CD14-positive monocyte (primary cell): ENCODE data around the gene TOX4. TPM values are rescaled to one million over a fixed set of nuclear protein-coding genes. Genes with fewer than 3 reads are reported as not detected.

Experiments
- DNase-seq, 3 donors: peaks; one replicate each; pipeline ENCODE4 v3.0.0-alpha.2; 2011 to 2022
- H2AFZ ChIP-seq: 2 replicates; pipeline ENCODE4 v1.6.0; 2012; ENCODE audit warnings: mild to moderate bottlenecking, low read depth, low read length, inconsistent platforms; ENCODE audit not compliant: insufficient read depth, poor library complexity, severe bottlenecking
- H3K27ac ChIP-seq, 2 donors: 1 replicate in 1 of 2; 2 replicates in 1 of 2; pipeline ENCODE4 v1.5.1; 2012 to 2013; ENCODE audit warnings: low read length in 2 of 2, control low read depth in 1 of 2, inconsistent platforms in 1 of 2, low read depth in 1 of 2, mild to moderate bottlenecking in 1 of 2
- H3K27me3 ChIP-seq, 2 donors: one replicate each; pipeline versions ENCODE4 v1.6.0 to v1.6.1; 2011 to 2013; ENCODE audit warnings: low read length in 2 of 2; ENCODE audit not compliant: control insufficient read depth in 2 of 2, insufficient read depth in 2 of 2
- H3K36me3 ChIP-seq, 2 donors: replicated peaks in 1 of 2; 1 replicate in 1 of 2; 2 replicates in 1 of 2; pipeline versions ENCODE4 v1.5.1 to v1.6.1; 2012 to 2013; ENCODE audit warnings: low read length in 2 of 2, control low read depth in 1 of 2, inconsistent platforms in 1 of 2, mild to moderate bottlenecking in 1 of 2; ENCODE audit not compliant: insufficient read depth in 2 of 2, control insufficient read depth in 1 of 2
- H3K4me1 ChIP-seq, 2 donors: 1 replicate in 1 of 2; 2 replicates in 1 of 2; pipeline versions ENCODE4 v1.5.1 to v1.6.1; 2012 to 2013; ENCODE audit warnings: low read length in 2 of 2, control low read depth in 1 of 2, inconsistent platforms in 1 of 2, mild to moderate bottlenecking in 1 of 2, moderate library complexity in 1 of 2; ENCODE audit not compliant: insufficient read depth in 2 of 2, control insufficient read depth in 1 of 2
- H3K4me2 ChIP-seq: replicated peaks from 2 replicates; pipeline ENCODE3; 2012; ENCODE audit warnings: low read length, moderate library complexity, mild to moderate bottlenecking; ENCODE audit not compliant: poor library complexity, severe bottlenecking; ENCODE audit errors: extremely low read depth
- H3K4me3 ChIP-seq, 3 experiments: fragments of 200-600 bp in 1 of 3; sonication (generic) in 1 of 3; replicated peaks in 1 of 3; 1 replicate in 2 of 3; 2 replicates in 1 of 3; pipeline ENCODE4 v1.5.1; 2011 to 2013; ENCODE audit warnings: low read length in 3 of 3, mild to moderate bottlenecking in 3 of 3, control low read depth in 2 of 3, low read depth in 2 of 3, inconsistent platforms in 1 of 3, moderate library complexity in 1 of 3
- H3K79me2 ChIP-seq: 2 replicates; pipeline ENCODE4 v1.6.0; 2012; ENCODE audit warnings: mild to moderate bottlenecking, control low read depth, inconsistent platforms, low read length, moderate library complexity; ENCODE audit not compliant: insufficient read depth
- H3K9ac ChIP-seq: 2 replicates; pipeline ENCODE4 v1.6.0; 2017; ENCODE audit warnings: low read length, mild to moderate bottlenecking; ENCODE audit not compliant: insufficient read depth, poor library complexity, severe bottlenecking
- H3K9me3 ChIP-seq, 2 donors: replicated peaks in 1 of 2; 1 replicate in 1 of 2; 2 replicates in 1 of 2; pipeline versions ENCODE4 v1.5.1 to v1.6.1; 2012 to 2013; ENCODE audit warnings: low read length in 2 of 2, control low read depth in 1 of 2; ENCODE audit not compliant: control insufficient read depth in 1 of 2, insufficient read depth in 1 of 2
- H4K20me1 ChIP-seq: 2 replicates; pipeline ENCODE4 v1.6.0; 2012; ENCODE audit warnings: mild to moderate bottlenecking, low read length, control low read depth, moderate library complexity; ENCODE audit not compliant: insufficient read depth
- H3K27ac Mint-ChIP-seq, 7 donors: one replicate each; pipeline ENCODE4 v1.8.0; 2020; ENCODE audit warnings: mild to moderate bottlenecking in 7 of 7, mixed read lengths in 7 of 7, moderate library complexity in 6 of 7, inconsistent platforms in 2 of 7
- H3K27me3 Mint-ChIP-seq, 3 donors: one replicate each; pipeline ENCODE4 v1.8.0; 2021 to 2022; ENCODE audit warnings: low read depth in 3 of 3, mild to moderate bottlenecking in 3 of 3, mixed read lengths in 3 of 3, moderate library complexity in 3 of 3, inconsistent platforms in 1 of 3
- H3K36me3 Mint-ChIP-seq, 2 donors: one replicate each; pipeline ENCODE4 v1.8.0; 2020; ENCODE audit warnings: mixed read lengths in 2 of 2, inconsistent platforms in 1 of 2, mild to moderate bottlenecking in 1 of 2
- H3K4me1 Mint-ChIP-seq: one replicate; pipeline ENCODE4 v1.8.0; 2020; ENCODE audit warnings: mild to moderate bottlenecking, mixed read lengths
- H3K4me3 Mint-ChIP-seq, 2 donors: one replicate each; pipeline ENCODE4 v1.8.0; 2020; ENCODE audit warnings: mild to moderate bottlenecking in 2 of 2, mixed read lengths in 2 of 2, moderate library complexity in 1 of 2
- H3K9me3 Mint-ChIP-seq, 7 donors: one replicate each; pipeline ENCODE4 v1.8.0; 2020 to 2022; ENCODE audit warnings: mixed read lengths in 7 of 7, mild to moderate bottlenecking in 6 of 7, moderate library complexity in 6 of 7, inconsistent platforms in 2 of 7
- CTCF ChIP-seq: fragments of 200-600 bp; IDR thresholded peaks from one replicate; pipeline ENCODE4 v1.8.0; 2022; ENCODE audit warnings: antibody characterized with exemption, mild to moderate bottlenecking
- WGBS: methylation state at CpG from one replicate; pipeline ENCODE4 v1.1.5; 2013; ENCODE audit warnings: missing lambda C conversion rate; ENCODE audit not compliant: insufficient coverage; 5-methylcytosine and 5-hydroxymethylcytosine counted together
- intact Hi-C, 2 donors: fragments of 100-400 bp; cut with micrococcal nuclease; formaldehyde crosslinking; loops; one replicate each; pipeline versions ENCODE4 v1.15.0 to v1.15.1; 2023
- polyA plus RNA-seq, 3 donors: library from polyadenylated mRNA; depleted of rRNA in 1 of 3; unstranded in 2 of 3; stranded (reverse) in 1 of 3; fragments of 300-500 nt in 2 of 3; fragments of >200 nt in 1 of 3; fragmentation: Illumina TruSeq in 2 of 3; gene quantifications; 1 replicate in 2 of 3; 2 replicates in 1 of 3; pipeline ENCODE4 v1.2.3, GENCODE V29; 2012 to 2021

The TOX4 gene
- polyA plus RNA-seq, 3 donors, result 28.3 to 73.1 (median 68.5) TPM

GRCh38 chr14:21494902-21495762 is 18.1 kb downstream of the TOX4 start:
- H4K20me1 ChIP-seq, result peaks cover 8% of the 10 kb centered on the region
- DNase-seq, result no peak
- no CpG with 5 or more reads among the region's 2 CpGs for WGBS
- H3K27me3 ChIP-seq, result no peaks in the 10 kb centered on the region
- no peak overlapping the region for H2AFZ ChIP-seq
- H3K27ac Mint-ChIP-seq, result peak overlapping the region in 4 of 7 donors; percentile 24 to 85 (median 59)
- H3K36me3 ChIP-seq, result peaks cover 84 to 97% of the 10 kb centered on the region in 2 donors
- no peak overlapping the region for H3K4me2 ChIP-seq
- intact Hi-C loops, result loop anchor here in 1 of 2 donors (5.0 kb wide), 1 partner anchor 62 kb away; no protein-coding TSS in a partner anchor
- no peak overlapping the region for H3K9ac ChIP-seq
- no peak overlapping the region for H3K4me3 Mint-ChIP-seq
- no peaks in the 10 kb centered on the region for H3K4me1 Mint-ChIP-seq
- H3K9me3 Mint-ChIP-seq, result no peaks in the 10 kb centered on the region
- TF ChIP-seq CTCF, result no peak
- H3K4me1 ChIP-seq, result no peaks in the 10 kb centered on the region
- peaks cover 5% of the 10 kb centered on the region for H3K79me2 ChIP-seq
- peaks cover 73 to 98% of the 10 kb centered on the region in 2 donors for H3K36me3 Mint-ChIP-seq
- no peaks in the 10 kb centered on the region for H3K9me3 ChIP-seq
- H3K27me3 Mint-ChIP-seq, result peaks cover 0 to 2% (median 2%) of the 10 kb centered on the region in 3 donors
- H3K27ac ChIP-seq, result no peak overlapping the region
- H3K4me3 ChIP-seq, result no peak overlapping the region

- Mint-ChIP-seq H3K36me3 (peaks cover 73 to 98% of the 10 kb centered on the region in 2 donors), H3K4me3 (no peak overlapping the region), H3K9me3 (no peaks in the 10 kb centered on the region), H3K27ac (peak overlapping the region in 2 of 7 donors; percentile 3 to 12), H3K4me1 (no peaks in the 10 kb centered on the region), H3K27me3 (peaks cover 0 to 2% (median 2%) of the 10 kb centered on the region in 3 donors)
- H2AFZ ChIP-seq, result no peak overlapping the region
- DNase-seq, result no peak
- peaks cover 84 to 98% of the 10 kb centered on the region in 2 donors for H3K36me3 ChIP-seq
- H3K27me3 ChIP-seq, result no peaks in the 10 kb centered on the region
- WGBS, result 100% methylated on average over 1 of the region's 2 CpGs
- no peak overlapping the region for H3K4me3 ChIP-seq
- intact Hi-C loops, result loop anchor here in 1 of 2 donors (5.0 kb wide), 1 partner anchor 61 kb away; no protein-coding TSS in a partner anchor
- H3K4me2 ChIP-seq, result no peak overlapping the region
- no peaks in the 10 kb centered on the region for H3K9me3 ChIP-seq
- TF ChIP-seq CTCF, result no peak
- H3K79me2 ChIP-seq, result peaks cover 5% of the 10 kb centered on the region
- no peak overlapping the region for H3K27ac ChIP-seq
- H3K4me1 ChIP-seq, result no peaks in the 10 kb centered on the region
- H4K20me1 ChIP-seq, result peaks cover 8% of the 10 kb centered on the region
- no peak overlapping the region for H3K9ac ChIP-seq
These were observed 19.5 kb downstream of the TOX4 start for GRCh38 chr14:21496453-21496852.
